ENCODE measurements around the gene ARFGAP3. TPM values are rescaled to one million over a fixed set of nuclear protein-coding genes. Genes with fewer than 3 reads are reported as not detected.
A peak's percentile ranks its signal among the peaks of the same experiment; 100 is the strongest.

ARFGAP3 gene
- total RNA-seq, 1 experiment from 2014 or later = 16.9 TPM

DNA sequence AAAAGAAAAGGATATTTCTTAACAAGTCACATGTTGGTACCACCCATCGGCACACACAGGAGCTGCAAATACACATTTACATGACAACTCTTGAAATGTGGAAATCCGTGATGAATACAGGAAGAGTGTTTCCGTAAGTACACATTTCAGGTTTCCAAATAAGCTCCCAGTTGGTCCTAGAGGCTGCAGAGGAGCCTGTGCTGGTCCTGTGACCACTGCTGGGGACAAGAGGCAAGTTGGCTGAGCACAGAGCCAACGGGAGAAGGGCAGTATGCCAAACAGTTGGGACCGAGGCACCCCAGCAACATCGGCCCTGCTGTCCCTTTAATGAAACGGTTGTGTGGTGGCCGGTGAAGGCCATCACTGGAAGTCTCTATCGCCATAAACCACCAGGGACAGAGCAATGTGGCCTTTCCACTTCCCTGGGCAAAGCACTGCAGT lies 38.5 kb upstream of the ARFGAP3 start:
- CTCF ChIA-PET = interaction anchor here (0.6 to 3.6 kb wide), 8 partner anchors 13 to 274 kb away, joined by 3 to 23 read pairs (median 4); partner anchors contain the start of gene PACSIN2
- H3K36me3 Mint-ChIP-seq = peaks cover 6% of the 10 kb centered on the region; the same call in 1 of the 2 replicates
- ATAC-seq = no peak

DNA sequence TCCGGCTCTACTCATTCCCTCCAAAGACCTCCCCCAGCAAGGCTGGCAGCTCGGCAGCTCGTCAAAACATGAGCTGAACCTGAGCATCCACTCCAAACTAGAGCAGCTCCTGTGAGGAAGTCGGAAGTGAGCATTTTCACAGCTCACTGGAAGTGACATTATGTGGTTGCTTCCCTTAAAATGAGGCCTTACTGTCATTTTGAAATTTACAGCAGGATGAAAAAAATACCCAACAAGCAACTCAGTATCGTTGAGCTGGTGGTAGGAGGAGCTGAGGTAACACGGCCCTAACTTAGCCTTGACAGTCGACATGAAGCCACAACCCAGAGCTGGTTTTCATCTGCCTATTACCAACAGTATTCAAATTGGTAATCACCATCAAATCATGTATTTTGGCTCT lies 38.0 kb upstream of the ARFGAP3 start:
- TF ChIP-seq, protein P1, sequence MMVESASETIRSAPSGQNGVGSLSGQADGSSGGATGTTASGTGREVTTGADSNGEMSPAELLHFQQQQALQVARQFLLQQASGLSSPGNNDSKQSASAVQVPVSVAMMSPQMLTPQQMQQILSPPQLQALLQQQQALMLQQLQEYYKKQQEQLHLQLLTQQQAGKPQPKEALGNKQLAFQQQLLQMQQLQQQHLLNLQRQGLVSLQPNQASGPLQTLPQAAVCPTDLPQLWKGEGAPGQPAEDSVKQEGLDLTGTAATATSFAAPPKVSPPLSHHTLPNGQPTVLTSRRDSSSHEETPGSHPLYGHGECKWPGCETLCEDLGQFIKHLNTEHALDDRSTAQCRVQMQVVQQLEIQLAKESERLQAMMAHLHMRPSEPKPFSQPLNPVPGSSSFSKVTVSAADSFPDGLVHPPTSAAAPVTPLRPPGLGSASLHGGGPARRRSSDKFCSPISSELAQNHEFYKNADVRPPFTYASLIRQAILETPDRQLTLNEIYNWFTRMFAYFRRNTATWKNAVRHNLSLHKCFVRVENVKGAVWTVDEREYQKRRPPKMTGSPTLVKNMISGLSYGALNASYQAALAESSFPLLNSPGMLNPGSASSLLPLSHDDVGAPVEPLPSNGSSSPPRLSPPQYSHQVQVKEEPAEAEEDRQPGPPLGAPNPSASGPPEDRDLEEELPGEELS (CRISPR knock-in tag; IDR thresholded peaks at IDR 0.05) = no peak
- TF ChIP-seq, protein P2, sequence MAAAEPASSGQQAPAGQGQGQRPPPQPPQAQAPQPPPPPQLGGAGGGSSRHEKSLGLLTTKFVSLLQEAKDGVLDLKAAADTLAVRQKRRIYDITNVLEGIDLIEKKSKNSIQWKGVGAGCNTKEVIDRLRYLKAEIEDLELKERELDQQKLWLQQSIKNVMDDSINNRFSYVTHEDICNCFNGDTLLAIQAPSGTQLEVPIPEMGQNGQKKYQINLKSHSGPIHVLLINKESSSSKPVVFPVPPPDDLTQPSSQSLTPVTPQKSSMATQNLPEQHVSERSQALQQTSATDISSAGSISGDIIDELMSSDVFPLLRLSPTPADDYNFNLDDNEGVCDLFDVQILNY (CRISPR knock-in tag; IDR thresholded peaks at IDR 0.05) = no peak
- TF ChIP-seq, protein P3, sequence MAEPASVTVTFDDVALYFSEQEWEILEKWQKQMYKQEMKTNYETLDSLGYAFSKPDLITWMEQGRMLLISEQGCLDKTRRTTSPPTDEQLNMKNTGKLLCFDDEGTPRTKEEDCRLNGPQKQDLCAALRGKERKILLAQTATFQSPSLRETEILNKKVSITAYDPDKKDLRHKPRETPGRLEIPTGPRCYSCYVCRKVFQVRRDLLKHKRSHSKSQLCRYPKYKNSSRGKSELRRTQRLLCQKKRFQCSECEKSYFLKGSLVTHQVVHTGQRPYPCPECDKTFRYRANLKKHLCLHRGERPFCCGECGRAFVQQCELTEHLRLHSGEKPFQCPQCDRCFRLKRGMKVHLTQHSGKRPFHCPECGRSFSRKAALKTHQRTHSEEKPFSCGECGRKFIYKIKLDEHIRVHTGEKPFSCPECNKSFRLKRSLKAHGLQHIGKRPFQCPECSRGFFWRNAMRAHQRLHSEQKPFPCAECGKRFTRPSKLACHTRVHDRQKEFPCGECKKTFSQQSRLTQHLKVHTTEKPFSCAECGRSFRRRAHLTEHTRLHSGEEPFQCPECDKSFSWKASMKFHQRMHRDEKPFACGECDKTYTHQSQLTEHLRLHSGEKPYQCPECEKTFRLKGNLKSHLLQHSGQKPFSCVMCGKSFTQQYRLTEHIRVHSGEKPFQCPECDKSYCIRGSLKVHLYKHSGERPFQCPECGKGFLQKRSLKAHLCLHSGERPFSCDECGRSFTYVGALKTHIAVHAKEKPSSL (CRISPR knock-in tag; conservative IDR thresholded peaks at IDR 0.05) = no peak
- TF ChIP-seq ZNF138 (CRISPR knock-in tag; conservative IDR thresholded peaks at IDR 0.05) (no peak), ZNF263 (CRISPR knock-in tag; IDR thresholded peaks at IDR 0.05; ENCODE audit: low read depth) (no peak), CREM (CRISPR knock-in tag; IDR thresholded peaks at IDR 0.05) (no peak), ZNF671 (CRISPR knock-in tag; IDR thresholded peaks at IDR 0.05) (no peak), OVOL2 (CRISPR knock-in tag; IDR thresholded peaks at IDR 0.05; ENCODE audit: borderline replicate concordance) (no peak)
- TF ChIP-seq, protein P4, sequence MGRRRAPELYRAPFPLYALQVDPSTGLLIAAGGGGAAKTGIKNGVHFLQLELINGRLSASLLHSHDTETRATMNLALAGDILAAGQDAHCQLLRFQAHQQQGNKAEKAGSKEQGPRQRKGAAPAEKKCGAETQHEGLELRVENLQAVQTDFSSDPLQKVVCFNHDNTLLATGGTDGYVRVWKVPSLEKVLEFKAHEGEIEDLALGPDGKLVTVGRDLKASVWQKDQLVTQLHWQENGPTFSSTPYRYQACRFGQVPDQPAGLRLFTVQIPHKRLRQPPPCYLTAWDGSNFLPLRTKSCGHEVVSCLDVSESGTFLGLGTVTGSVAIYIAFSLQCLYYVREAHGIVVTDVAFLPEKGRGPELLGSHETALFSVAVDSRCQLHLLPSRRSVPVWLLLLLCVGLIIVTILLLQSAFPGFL (CRISPR knock-in tag; IDR thresholded peaks at IDR 0.05; ENCODE audit: borderline replicate concordance) = no peak
- TF ChIP-seq, protein P5, sequence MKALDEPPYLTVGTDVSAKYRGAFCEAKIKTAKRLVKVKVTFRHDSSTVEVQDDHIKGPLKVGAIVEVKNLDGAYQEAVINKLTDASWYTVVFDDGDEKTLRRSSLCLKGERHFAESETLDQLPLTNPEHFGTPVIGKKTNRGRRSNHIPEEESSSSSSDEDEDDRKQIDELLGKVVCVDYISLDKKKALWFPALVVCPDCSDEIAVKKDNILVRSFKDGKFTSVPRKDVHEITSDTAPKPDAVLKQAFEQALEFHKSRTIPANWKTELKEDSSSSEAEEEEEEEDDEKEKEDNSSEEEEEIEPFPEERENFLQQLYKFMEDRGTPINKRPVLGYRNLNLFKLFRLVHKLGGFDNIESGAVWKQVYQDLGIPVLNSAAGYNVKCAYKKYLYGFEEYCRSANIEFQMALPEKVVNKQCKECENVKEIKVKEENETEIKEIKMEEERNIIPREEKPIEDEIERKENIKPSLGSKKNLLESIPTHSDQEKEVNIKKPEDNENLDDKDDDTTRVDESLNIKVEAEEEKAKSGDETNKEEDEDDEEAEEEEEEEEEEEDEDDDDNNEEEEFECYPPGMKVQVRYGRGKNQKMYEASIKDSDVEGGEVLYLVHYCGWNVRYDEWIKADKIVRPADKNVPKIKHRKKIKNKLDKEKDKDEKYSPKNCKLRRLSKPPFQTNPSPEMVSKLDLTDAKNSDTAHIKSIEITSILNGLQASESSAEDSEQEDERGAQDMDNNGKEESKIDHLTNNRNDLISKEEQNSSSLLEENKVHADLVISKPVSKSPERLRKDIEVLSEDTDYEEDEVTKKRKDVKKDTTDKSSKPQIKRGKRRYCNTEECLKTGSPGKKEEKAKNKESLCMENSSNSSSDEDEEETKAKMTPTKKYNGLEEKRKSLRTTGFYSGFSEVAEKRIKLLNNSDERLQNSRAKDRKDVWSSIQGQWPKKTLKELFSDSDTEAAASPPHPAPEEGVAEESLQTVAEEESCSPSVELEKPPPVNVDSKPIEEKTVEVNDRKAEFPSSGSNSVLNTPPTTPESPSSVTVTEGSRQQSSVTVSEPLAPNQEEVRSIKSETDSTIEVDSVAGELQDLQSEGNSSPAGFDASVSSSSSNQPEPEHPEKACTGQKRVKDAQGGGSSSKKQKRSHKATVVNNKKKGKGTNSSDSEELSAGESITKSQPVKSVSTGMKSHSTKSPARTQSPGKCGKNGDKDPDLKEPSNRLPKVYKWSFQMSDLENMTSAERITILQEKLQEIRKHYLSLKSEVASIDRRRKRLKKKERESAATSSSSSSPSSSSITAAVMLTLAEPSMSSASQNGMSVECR (CRISPR knock-in tag; IDR thresholded peaks at IDR 0.05; ENCODE audit: borderline replicate concordance) = no peak
- DNase-seq (ENCODE audit: low spot score) (no peak), ATAC-seq (no peak)
- H3K27ac Mint-ChIP-seq = peak overlapping the region; percentile 58
- ChIA-PET POLR2A (interaction anchor here (1.0 kb wide), 1 partner anchor 222 kb away, joined by 5 read pairs; no protein-coding TSS in a partner anchor), CTCF (interaction anchor here (0.6 to 3.6 kb wide), 8 partner anchors 8 to 273 kb away, joined by 3 to 23 read pairs (median 4); partner anchors contain the start of gene PACSIN2)
- H3K4me1 Mint-ChIP-seq = peaks cover 27% of the 10 kb centered on the region
- H3K27me3 Mint-ChIP-seq (ENCODE audit: low read depth) = no peaks in the 10 kb centered on the region
- H3K9me3 Mint-ChIP-seq = no peaks in the 10 kb centered on the region
- no peak overlapping the region for H3K4me3 Mint-ChIP-seq
- H3K36me3 Mint-ChIP-seq = peaks cover 6% of the 10 kb centered on the region; the same call in 1 of the 2 replicates

More for the DNA sequence above, 38.5 kb upstream of the ARFGAP3 start:
- Mint-ChIP-seq H3K4me3 (no peak overlapping the region), H3K9me3 (no peaks in the 10 kb centered on the region), H3K4me1 (peaks cover 27% of the 10 kb centered on the region), H3K27ac (peak overlapping the region; percentile 37), H3K27me3 (ENCODE audit: low read depth) (no peaks in the 10 kb centered on the region)
- TF ChIP-seq, protein P6, sequence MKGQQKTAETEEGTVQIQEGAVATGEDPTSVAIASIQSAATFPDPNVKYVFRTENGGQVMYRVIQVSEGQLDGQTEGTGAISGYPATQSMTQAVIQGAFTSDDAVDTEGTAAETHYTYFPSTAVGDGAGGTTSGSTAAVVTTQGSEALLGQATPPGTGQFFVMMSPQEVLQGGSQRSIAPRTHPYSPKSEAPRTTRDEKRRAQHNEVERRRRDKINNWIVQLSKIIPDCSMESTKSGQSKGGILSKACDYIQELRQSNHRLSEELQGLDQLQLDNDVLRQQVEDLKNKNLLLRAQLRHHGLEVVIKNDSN (CRISPR knock-in tag; IDR thresholded peaks at IDR 0.05) = no peak
- TF ChIP-seq GTF2I (CRISPR knock-in tag; conservative IDR thresholded peaks at IDR 0.05) (no peak), SMAD4 (CRISPR knock-in tag; IDR thresholded peaks at IDR 0.05) (no peak), TEAD4 (CRISPR knock-in tag; IDR thresholded peaks at IDR 0.05) (no peak), TCF7 (CRISPR knock-in tag; IDR thresholded peaks at IDR 0.05; ENCODE audit: low read depth) (no peak)
- POLR2A ChIA-PET = interaction anchor here (1.0 kb wide), 1 partner anchor 222 kb away, joined by 5 read pairs; no protein-coding TSS in a partner anchor
- no peak for DNase-seq (ENCODE audit: low spot score)

Measured in WTC11 (cell line).